Measurements from ENCODE around the gene ITGAL. TPM values are rescaled to one million over a fixed set of nuclear protein-coding genes. Genes with fewer than 3 reads are reported as not detected.

The ITGAL gene
- total RNA-seq, 2 experiments from 2014 or later, result 40.2 to 140 TPM

- Histone ChIP-seq H3K4me3 (ENCODE audit: low read depth, low read length, poor library complexity, severe bottlenecking) (no peak overlapping the region), H3K9me2 (ENCODE audit: insufficient read depth, low read length) (no peaks in the 10 kb centered on the region), H3K4me1 (ENCODE audit: insufficient read depth, low read length, poor library complexity, severe bottlenecking) (peaks cover 11% of the 10 kb centered on the region), H3K79me2 (ENCODE audit: insufficient read depth, low read depth, low read length) (peaks cover 15% of the 10 kb centered on the region; the same call in 1 of the 2 replicates), H3K27ac (ENCODE audit: low read depth, low read length, poor library complexity, severe bottlenecking) (no peak overlapping the region), H3K36me3 (ENCODE audit: insufficient read depth, low read length) (peaks cover 30% of the 10 kb centered on the region), H4K20me1 (ENCODE audit: insufficient read depth, low read length) (no peaks in the 10 kb centered on the region), H2AFZ (ENCODE audit: low read length) (no peak overlapping the region), H3K4me2 (ENCODE audit: low read length) (no peak overlapping the region), H3K9me3 (ENCODE audit: low read length) (no peaks in the 10 kb centered on the region)
- POLR2A ChIA-PET, result no interaction called here
- no peak for DNase-seq (ENCODE audit: low spot score)
- CTCF ChIA-PET (ENCODE audit: unreplicated experiment), result no interaction called here
- TF ChIP-seq, protein P1, sequence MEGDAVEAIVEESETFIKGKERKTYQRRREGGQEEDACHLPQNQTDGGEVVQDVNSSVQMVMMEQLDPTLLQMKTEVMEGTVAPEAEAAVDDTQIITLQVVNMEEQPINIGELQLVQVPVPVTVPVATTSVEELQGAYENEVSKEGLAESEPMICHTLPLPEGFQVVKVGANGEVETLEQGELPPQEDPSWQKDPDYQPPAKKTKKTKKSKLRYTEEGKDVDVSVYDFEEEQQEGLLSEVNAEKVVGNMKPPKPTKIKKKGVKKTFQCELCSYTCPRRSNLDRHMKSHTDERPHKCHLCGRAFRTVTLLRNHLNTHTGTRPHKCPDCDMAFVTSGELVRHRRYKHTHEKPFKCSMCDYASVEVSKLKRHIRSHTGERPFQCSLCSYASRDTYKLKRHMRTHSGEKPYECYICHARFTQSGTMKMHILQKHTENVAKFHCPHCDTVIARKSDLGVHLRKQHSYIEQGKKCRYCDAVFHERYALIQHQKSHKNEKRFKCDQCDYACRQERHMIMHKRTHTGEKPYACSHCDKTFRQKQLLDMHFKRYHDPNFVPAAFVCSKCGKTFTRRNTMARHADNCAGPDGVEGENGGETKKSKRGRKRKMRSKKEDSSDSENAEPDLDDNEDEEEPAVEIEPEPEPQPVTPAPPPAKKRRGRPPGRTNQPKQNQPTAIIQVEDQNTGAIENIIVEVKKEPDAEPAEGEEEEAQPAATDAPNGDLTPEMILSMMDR (conservative IDR thresholded peaks at IDR 0.05; ENCODE audit: low read length), result no peak
- no peak for TF ChIP-seq EZH2phosphoT487 (IDR thresholded peaks at IDR 0.05; ENCODE audit: borderline replicate concordance, low read depth, low read length)
- no TSS peak for BruUV-seq (replicated peaks)
- intact Hi-C loops (cut with micrococcal nuclease; ENCODE audit: unreplicated experiment), result no loop called here
Observed at GRCh38 chr16:30555315-30556124, 83.0 kb downstream of the ITGAL start.

GRCh38 chr16:30556125-30556473, 83.6 kb downstream of the ITGAL start:
- intact Hi-C loops (cut with micrococcal nuclease; ENCODE audit: unreplicated experiment), result no loop called here
- H3K4me2 ChIP-seq (ENCODE audit: low read length), result no peak overlapping the region
- peaks cover 30% of the 10 kb centered on the region for H3K36me3 ChIP-seq (ENCODE audit: insufficient read depth, low read length)
- no peak for TF ChIP-seq EZH2phosphoT487 (IDR thresholded peaks at IDR 0.05; ENCODE audit: borderline replicate concordance, low read depth, low read length)
- POLR2A ChIA-PET, result interaction anchor here (2.9 kb wide), 1 partner anchor 21 kb away, joined by 54 read pairs; the partner anchor contains the start of gene ZNF747
- H3K4me3 ChIP-seq (ENCODE audit: low read depth, low read length, poor library complexity, severe bottlenecking), result no peak overlapping the region
- H3K4me1 ChIP-seq (ENCODE audit: insufficient read depth, low read length, poor library complexity, severe bottlenecking), result peaks cover 11% of the 10 kb centered on the region
- BruUV-seq (replicated peaks), result no TSS peak
- H3K27ac ChIP-seq (ENCODE audit: low read depth, low read length, poor library complexity, severe bottlenecking), result no peak overlapping the region
- H3K9me2 ChIP-seq (ENCODE audit: insufficient read depth, low read length), result no peaks in the 10 kb centered on the region
- H4K20me1 ChIP-seq (ENCODE audit: insufficient read depth, low read length), result no peaks in the 10 kb centered on the region
- CTCF ChIA-PET (ENCODE audit: unreplicated experiment), result no interaction called here
- peaks cover 15% of the 10 kb centered on the region; the same call in 1 of the 2 replicates for H3K79me2 ChIP-seq (ENCODE audit: insufficient read depth, low read depth, low read length)
- no peak for DNase-seq (ENCODE audit: low spot score)
- H3K9me3 ChIP-seq (ENCODE audit: low read length), result no peaks in the 10 kb centered on the region
- no peak overlapping the region for H2AFZ ChIP-seq (ENCODE audit: low read length)

DNA sequence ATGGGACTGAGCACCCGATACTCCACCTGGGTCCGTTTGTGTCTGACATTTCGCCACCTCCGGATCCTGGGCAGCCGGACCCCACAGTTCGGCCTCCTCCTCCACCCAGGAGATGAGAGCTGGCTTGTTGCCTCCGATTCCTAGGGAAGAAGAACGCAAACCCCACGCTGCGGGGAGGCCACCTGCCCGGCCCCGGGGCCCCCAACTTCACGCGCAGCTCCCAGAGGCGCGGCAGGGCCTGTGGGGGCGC, 85.1 kb downstream of the ITGAL start:
- Histone ChIP-seq H4K20me1 (ENCODE audit: insufficient read depth, low read length) (no peaks in the 10 kb centered on the region), H3K4me1 (ENCODE audit: insufficient read depth, low read length, poor library complexity, severe bottlenecking) (peaks cover 11% of the 10 kb centered on the region), H2AFZ (ENCODE audit: low read length) (peak overlapping the region; percentile 81), H3K79me2 (ENCODE audit: insufficient read depth, low read depth, low read length) (peaks cover 15% of the 10 kb centered on the region; the same call in 1 of the 2 replicates), H3K36me3 (ENCODE audit: insufficient read depth, low read length) (peaks cover 26% of the 10 kb centered on the region), H3K4me2 (ENCODE audit: low read length) (peak overlapping the region; percentile 92), H3K9me2 (ENCODE audit: insufficient read depth, low read length) (no peaks in the 10 kb centered on the region), H3K9me3 (ENCODE audit: low read length) (no peaks in the 10 kb centered on the region), H3K27ac (ENCODE audit: low read depth, low read length, poor library complexity, severe bottlenecking) (peak overlapping the region; percentile 77), H3K4me3 (ENCODE audit: low read depth, low read length, poor library complexity, severe bottlenecking) (peak overlapping the region; percentile 77)
- intact Hi-C loops (cut with micrococcal nuclease; ENCODE audit: unreplicated experiment), result no loop called here
- BruUV-seq (replicated peaks), result no TSS peak
- TF ChIP-seq, protein P1 (conservative IDR thresholded peaks at IDR 0.05; ENCODE audit: low read length), result no peak
- no peak for TF ChIP-seq EZH2phosphoT487 (IDR thresholded peaks at IDR 0.05; ENCODE audit: borderline replicate concordance, low read depth, low read length)
- DNase-seq (ENCODE audit: low spot score), result no peak
- POLR2A ChIA-PET, result interaction anchor here (0.6 to 2.9 kb wide), 13 partner anchors 8 to 706 kb away, joined by 3 to 54 read pairs (median 4); partner anchors contain the start of genes DCTPP1, ZNF688 and ZNF747
- CTCF ChIA-PET (ENCODE audit: unreplicated experiment), result interaction anchor here (0.6 to 1.1 kb wide), 2 partner anchors 22 to 48 kb away, joined by 3 to 6 read pairs; partner anchors contain the start of gene ZNF747

Measured in OCI-LY7 (cell line).